Activated naive CD4-positive, alpha-beta T cell treated with anti-CD3 and anti-CD28 coated beads, Interleukin-2, amount 10 ng/mL, durations not matched to agents 7 days and 5 days (primary cell): Measurements from ENCODE around the gene RBM7.

ENCODE experiments used
- CTCF ChIA-PET: fragments of 350-600 bp; sonication (Branson Sonifier 250); formaldehyde crosslinking; loops from one replicate; lab custom pipeline; 2021; ENCODE audit warnings: antibody characterized with exemption; lab: Charles Lee
- DNase-seq: peaks from one replicate; pipeline ENCODE4 v3.0.0-alpha.2; 2020
- H3K27ac Mint-ChIP-seq: one replicate; pipeline ENCODE4 v1.8.0; 2021; ENCODE audit warnings: mild to moderate bottlenecking, moderate library complexity, mixed read lengths
- H3K27me3 Mint-ChIP-seq: one replicate; pipeline ENCODE4 v1.8.0; 2021; ENCODE audit warnings: mild to moderate bottlenecking, mixed read lengths
- H3K36me3 Mint-ChIP-seq: one replicate; pipeline ENCODE4 v1.8.0; 2021; ENCODE audit warnings: mixed read lengths
- H3K4me1 Mint-ChIP-seq: one replicate; pipeline ENCODE4 v1.8.0; 2021; ENCODE audit warnings: mixed read lengths
- H3K4me3 Mint-ChIP-seq: one replicate; pipeline ENCODE4 v1.8.0; 2021; ENCODE audit warnings: mild to moderate bottlenecking, moderate library complexity, mixed read lengths
- H3K9me3 Mint-ChIP-seq: one replicate; pipeline ENCODE4 v1.8.0; 2021; ENCODE audit warnings: mixed read lengths

Gene RBM7

GRCh38 chr11:114412946-114413345, 12.5 kb downstream of the RBM7 start:
- no peak overlapping the region for H3K27ac Mint-ChIP-seq
- DNase-seq: no peak
- H3K4me3 Mint-ChIP-seq: no peak overlapping the region
- H3K36me3 Mint-ChIP-seq: peaks cover 20% of the 10 kb centered on the region
- no peaks in the 10 kb centered on the region for H3K9me3 Mint-ChIP-seq
- no peaks in the 10 kb centered on the region for H3K27me3 Mint-ChIP-seq
- CTCF ChIA-PET: interaction anchor here (1.3 kb wide), 1 partner anchor 17 kb away, joined by 3 read pairs; no protein-coding TSS in a partner anchor
- H3K4me1 Mint-ChIP-seq: no peaks in the 10 kb centered on the region

GRCh38 chr11:114413958-114414357, 13.5 kb downstream of the RBM7 start:
- no peaks in the 10 kb centered on the region for H3K27me3 Mint-ChIP-seq
- no peak for DNase-seq
- peaks cover 18% of the 10 kb centered on the region for H3K36me3 Mint-ChIP-seq
- no peak overlapping the region for H3K4me3 Mint-ChIP-seq
- H3K4me1 Mint-ChIP-seq: no peaks in the 10 kb centered on the region
- H3K27ac Mint-ChIP-seq: no peak overlapping the region
- no peaks in the 10 kb centered on the region for H3K9me3 Mint-ChIP-seq
- CTCF ChIA-PET: no interaction called here

- CTCF ChIA-PET: no interaction called here
- no peaks in the 10 kb centered on the region for H3K4me1 Mint-ChIP-seq
- H3K36me3 Mint-ChIP-seq: peaks cover 3% of the 10 kb centered on the region
- H3K27ac Mint-ChIP-seq: no peak overlapping the region
- no peak overlapping the region for H3K4me3 Mint-ChIP-seq
- DNase-seq: no peak
- no peaks in the 10 kb centered on the region for H3K9me3 Mint-ChIP-seq
- no peaks in the 10 kb centered on the region for H3K27me3 Mint-ChIP-seq
These were observed 16.0 kb downstream of the RBM7 start for GRCh38 chr11:114416441-114416961.

- peaks cover 2% of the 10 kb centered on the region for H3K9me3 Mint-ChIP-seq
- no peak overlapping the region for H3K4me3 Mint-ChIP-seq
- H3K36me3 Mint-ChIP-seq: peaks cover 1% of the 10 kb centered on the region
- H3K27ac Mint-ChIP-seq: no peak overlapping the region
- H3K4me1 Mint-ChIP-seq: peaks cover 6% of the 10 kb centered on the region
- no peak for DNase-seq
- no peaks in the 10 kb centered on the region for H3K27me3 Mint-ChIP-seq
- CTCF ChIA-PET: no interaction called here
These were observed 25.8 kb downstream of the RBM7 start for GRCh38 chr11:114426280-114426679.

GRCh38 chr11:114430290-114430689, 29.8 kb downstream of the RBM7 start:
- Mint-ChIP-seq H3K27ac (no peak overlapping the region), H3K27me3 (no peaks in the 10 kb centered on the region), H3K4me1 (peaks cover 6% of the 10 kb centered on the region), H3K4me3 (no peak overlapping the region), H3K36me3 (no peaks in the 10 kb centered on the region), H3K9me3 (no peaks in the 10 kb centered on the region)
- no peak for DNase-seq
- CTCF ChIA-PET: interaction anchor here (1.1 kb wide), 1 partner anchor 26 kb away, joined by 3 read pairs; no protein-coding TSS in a partner anchor

GRCh38 chr11:114432893-114433292, 32.4 kb downstream of the RBM7 start:
- CTCF ChIA-PET: no interaction called here
- Mint-ChIP-seq H3K9me3 (no peaks in the 10 kb centered on the region), H3K4me1 (peaks cover 7% of the 10 kb centered on the region), H3K4me3 (no peak overlapping the region), H3K36me3 (no peaks in the 10 kb centered on the region), H3K27me3 (no peaks in the 10 kb centered on the region), H3K27ac (no peak overlapping the region)
- DNase-seq: no peak

GRCh38 chr11:114433376-114433775, 32.9 kb downstream of the RBM7 start:
- Mint-ChIP-seq H3K27me3 (no peaks in the 10 kb centered on the region), H3K4me3 (no peak overlapping the region), H3K4me1 (peaks cover 12% of the 10 kb centered on the region), H3K9me3 (no peaks in the 10 kb centered on the region), H3K36me3 (no peaks in the 10 kb centered on the region), H3K27ac (no peak overlapping the region)
- CTCF ChIA-PET: no interaction called here
- no peak for DNase-seq

GRCh38 chr11:114438303-114438702, 37.8 kb downstream of the RBM7 start:
- peaks cover 40% of the 10 kb centered on the region for H3K4me1 Mint-ChIP-seq
- DNase-seq: no peak
- no peaks in the 10 kb centered on the region for H3K9me3 Mint-ChIP-seq
- no peaks in the 10 kb centered on the region for H3K27me3 Mint-ChIP-seq
- H3K36me3 Mint-ChIP-seq: peaks cover 18% of the 10 kb centered on the region
- CTCF ChIA-PET: no interaction called here
- H3K27ac Mint-ChIP-seq: peak overlapping the region; percentile 87
- H3K4me3 Mint-ChIP-seq: no peak overlapping the region

GRCh38 chr11:114439229-114440120, 39.0 kb downstream of the RBM7 start, which contains the start of gene REXO2:
Gene REXO2, plus strand, starts transcription at chr11:114439467. Its CDS starts 62 bp downstream, at chr11:114439529.
- peak within 1 kb of the TSS; percentile 87 for H3K27ac Mint-ChIP-seq
- peak within 1 kb of the TSS; percentile 90 for H3K4me3 Mint-ChIP-seq
- DNase-seq: peak; percentile 96
- H3K9me3 Mint-ChIP-seq: no peaks in the 10 kb centered on the region
- H3K36me3 Mint-ChIP-seq: peaks cover 25% of the 10 kb centered on the region
- H3K4me1 Mint-ChIP-seq: peaks cover 48% of the 10 kb centered on the region
- CTCF ChIA-PET: no interaction called here
- no peaks in the 10 kb centered on the region for H3K27me3 Mint-ChIP-seq

GRCh38 chr11:114440121-114440860, 39.8 kb downstream of the RBM7 start:
- DNase-seq: no peak
- CTCF ChIA-PET: no interaction called here
- Mint-ChIP-seq H3K27me3 (no peaks in the 10 kb centered on the region), H3K36me3 (peaks cover 28% of the 10 kb centered on the region), H3K4me3 (peak overlapping the region; percentile 90), H3K9me3 (no peaks in the 10 kb centered on the region), H3K4me1 (peaks cover 49% of the 10 kb centered on the region), H3K27ac (peak overlapping the region; percentile 87)

- peak overlapping the region; percentile 79 for H3K27ac Mint-ChIP-seq
- no peaks in the 10 kb centered on the region for H3K27me3 Mint-ChIP-seq
- no peak for DNase-seq
- peaks cover 31% of the 10 kb centered on the region for H3K36me3 Mint-ChIP-seq
- no peaks in the 10 kb centered on the region for H3K9me3 Mint-ChIP-seq
- H3K4me3 Mint-ChIP-seq: peak overlapping the region; percentile 64
- H3K4me1 Mint-ChIP-seq: peaks cover 49% of the 10 kb centered on the region
- CTCF ChIA-PET: interaction anchor here (0.6 kb wide), 1 partner anchor 180 kb away, joined by 3 read pairs; no protein-coding TSS in a partner anchor
These were observed 40.7 kb downstream of the RBM7 start for GRCh38 chr11:114440971-114441763.

- H3K36me3 Mint-ChIP-seq: peaks cover 37% of the 10 kb centered on the region
- CTCF ChIA-PET: no interaction called here
These were observed 41.5 kb downstream of the RBM7 start for GRCh38 chr11:114441921-114442320.

GRCh38 chr11:114442536-114442935, 42.1 kb downstream of the RBM7 start:
- CTCF ChIA-PET: no interaction called here

More at GRCh38 chr11:114441921-114442320, 41.5 kb downstream of the RBM7 start:
- Mint-ChIP-seq H3K9me3 (no peaks in the 10 kb centered on the region), H3K27me3 (no peaks in the 10 kb centered on the region), H3K27ac (no peak overlapping the region), H3K4me3 (no peak overlapping the region), H3K4me1 (peaks cover 49% of the 10 kb centered on the region)
- DNase-seq: no peak

More at GRCh38 chr11:114442536-114442935, 42.1 kb downstream of the RBM7 start:
- no peak overlapping the region for H3K4me3 Mint-ChIP-seq
- peaks cover 49% of the 10 kb centered on the region for H3K4me1 Mint-ChIP-seq
- H3K27ac Mint-ChIP-seq: no peak overlapping the region
- no peak for DNase-seq
- no peaks in the 10 kb centered on the region for H3K27me3 Mint-ChIP-seq
- no peaks in the 10 kb centered on the region for H3K9me3 Mint-ChIP-seq
- peaks cover 42% of the 10 kb centered on the region for H3K36me3 Mint-ChIP-seq
